ENCODE data around the gene YY1AP1. TPM values are rescaled to one million over a fixed set of nuclear protein-coding genes. Genes with fewer than 3 reads are reported as not detected.

Gene YY1AP1, protein sequence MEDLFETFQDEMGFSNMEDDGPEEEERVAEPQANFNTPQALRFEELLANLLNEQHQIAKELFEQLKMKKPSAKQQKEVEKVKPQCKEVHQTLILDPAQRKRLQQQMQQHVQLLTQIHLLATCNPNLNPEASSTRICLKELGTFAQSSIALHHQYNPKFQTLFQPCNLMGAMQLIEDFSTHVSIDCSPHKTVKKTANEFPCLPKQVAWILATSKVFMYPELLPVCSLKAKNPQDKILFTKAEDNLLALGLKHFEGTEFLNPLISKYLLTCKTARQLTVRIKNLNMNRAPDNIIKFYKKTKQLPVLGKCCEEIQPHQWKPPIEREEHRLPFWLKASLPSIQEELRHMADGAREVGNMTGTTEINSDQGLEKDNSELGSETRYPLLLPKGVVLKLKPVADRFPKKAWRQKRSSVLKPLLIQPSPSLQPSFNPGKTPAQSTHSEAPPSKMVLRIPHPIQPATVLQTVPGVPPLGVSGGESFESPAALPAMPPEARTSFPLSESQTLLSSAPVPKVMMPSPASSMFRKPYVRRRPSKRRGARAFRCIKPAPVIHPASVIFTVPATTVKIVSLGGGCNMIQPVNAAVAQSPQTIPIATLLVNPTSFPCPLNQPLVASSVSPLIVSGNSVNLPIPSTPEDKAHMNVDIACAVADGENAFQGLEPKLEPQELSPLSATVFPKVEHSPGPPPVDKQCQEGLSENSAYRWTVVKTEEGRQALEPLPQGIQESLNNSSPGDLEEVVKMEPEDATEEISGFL
- total RNA-seq (53.9 and 70.8 TPM in 2 replicates), polyA plus RNA-seq (86.4 and 87.6 TPM in 2 replicates), polyA minus RNA-seq (ENCODE audit: low replicate concordance) (42.9 and 69.9 TPM in 2 replicates)
- polyA plus RNA-seq (2012), result 32.3 and 33.2 TPM in 2 replicates

DNA sequence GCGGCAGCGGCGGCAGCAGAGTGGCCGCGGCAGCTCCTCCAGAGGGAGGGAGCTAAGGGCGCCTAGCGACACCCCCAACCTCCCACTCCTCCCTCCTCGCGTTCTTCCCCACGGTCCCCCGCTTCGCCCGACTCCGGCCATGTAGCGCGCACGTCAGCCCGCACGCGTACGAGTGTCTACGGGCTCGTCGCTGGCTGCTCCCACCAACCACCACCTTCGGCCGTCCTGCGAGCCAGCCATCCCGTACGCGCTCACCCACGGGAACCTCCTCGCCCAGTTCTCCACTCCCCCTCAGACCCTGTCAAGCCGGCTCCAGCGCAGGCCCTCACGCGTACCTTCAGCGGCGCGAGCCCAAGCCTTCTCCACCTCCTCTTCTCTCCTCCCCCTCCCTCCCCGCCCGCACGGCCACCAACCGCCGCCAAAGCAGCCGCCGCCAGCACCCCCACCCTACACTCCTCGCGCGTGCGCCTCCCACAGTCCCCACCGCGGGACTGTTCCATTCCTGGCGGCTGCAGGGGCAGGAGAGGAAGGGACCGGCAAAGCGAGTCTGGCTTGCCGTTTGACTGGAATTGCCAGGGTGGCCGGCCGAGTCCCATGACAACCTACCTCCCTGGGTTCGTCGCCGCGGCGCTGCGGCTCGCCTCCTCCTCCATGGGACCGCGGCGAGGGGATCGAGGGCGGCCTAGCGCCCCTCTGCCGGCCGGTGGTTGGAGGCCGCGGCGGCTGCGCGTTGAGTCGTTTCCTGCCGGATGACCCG, at the start of gene YY1AP1:
Gene YY1AP1 (minus strand): TSS at position 451 of the 757 bp plus-strand sequence. CDS start 8,338 bp downstream, outside the sequence.
- Histone ChIP-seq H3K36me3 (ENCODE audit: control insufficient read depth, insufficient read depth, low read length) (no peaks in the 10 kb centered on the region), H3K4me2 (ENCODE audit: extremely low read depth, insufficient read depth, low read length) (peak within 1 kb of the TSS; percentile 59), H2AFZ (ENCODE audit: low read length) (peak within 1 kb of the TSS; percentile 99), H3K4me3 (replicated peaks in 1 of 4; ENCODE audit: control extremely low read depth in 1 of 4, insufficient read depth in 1 of 4, low read depth in 3 of 4, low read length in 4 of 4) (peak within 1 kb of the TSS; percentile 90 to 96 (median 95)), H3K9me3 (ENCODE audit: control insufficient read depth, insufficient read depth, low read depth, low read length) (no peaks in the 10 kb centered on the region), H4K20me1 (ENCODE audit: control insufficient read depth, extremely low read depth, insufficient read depth, low read length) (no peaks in the 10 kb centered on the region), H3K27me3 (ENCODE audit: control insufficient read depth, insufficient read depth, low read length) (no peaks in the 10 kb centered on the region), H3K4me1 (ENCODE audit: control insufficient read depth, extremely low read depth, insufficient read depth, low read length) (peaks cover 2% of the 10 kb centered on the region), H3K9ac (ENCODE audit: insufficient read depth, low read length) (peak within 1 kb of the TSS; percentile 100), H3K79me2 (ENCODE audit: control insufficient read depth, insufficient read depth, low read length) (peaks cover 88% of the 10 kb centered on the region), H3K27ac (ENCODE audit: insufficient read depth, low read length) (peak within 1 kb of the TSS; percentile 100)
- DNase-seq (ENCODE audit: low read depth in 2 of 2), result peak; percentile 88
- no peak for TF ChIP-seq EZH2 (IDR thresholded peaks at IDR 0.05; ENCODE audit: low read length, missing control alignments)
- TF ChIP-seq, protein P1, sequence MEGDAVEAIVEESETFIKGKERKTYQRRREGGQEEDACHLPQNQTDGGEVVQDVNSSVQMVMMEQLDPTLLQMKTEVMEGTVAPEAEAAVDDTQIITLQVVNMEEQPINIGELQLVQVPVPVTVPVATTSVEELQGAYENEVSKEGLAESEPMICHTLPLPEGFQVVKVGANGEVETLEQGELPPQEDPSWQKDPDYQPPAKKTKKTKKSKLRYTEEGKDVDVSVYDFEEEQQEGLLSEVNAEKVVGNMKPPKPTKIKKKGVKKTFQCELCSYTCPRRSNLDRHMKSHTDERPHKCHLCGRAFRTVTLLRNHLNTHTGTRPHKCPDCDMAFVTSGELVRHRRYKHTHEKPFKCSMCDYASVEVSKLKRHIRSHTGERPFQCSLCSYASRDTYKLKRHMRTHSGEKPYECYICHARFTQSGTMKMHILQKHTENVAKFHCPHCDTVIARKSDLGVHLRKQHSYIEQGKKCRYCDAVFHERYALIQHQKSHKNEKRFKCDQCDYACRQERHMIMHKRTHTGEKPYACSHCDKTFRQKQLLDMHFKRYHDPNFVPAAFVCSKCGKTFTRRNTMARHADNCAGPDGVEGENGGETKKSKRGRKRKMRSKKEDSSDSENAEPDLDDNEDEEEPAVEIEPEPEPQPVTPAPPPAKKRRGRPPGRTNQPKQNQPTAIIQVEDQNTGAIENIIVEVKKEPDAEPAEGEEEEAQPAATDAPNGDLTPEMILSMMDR (conservative IDR thresholded peaks at IDR 0.05 in 1 of 2, IDR thresholded peaks at IDR 0.05 in 1 of 2; ENCODE audit: low read depth in 1 of 2, low read length in 2 of 2), result no peak

DNA sequence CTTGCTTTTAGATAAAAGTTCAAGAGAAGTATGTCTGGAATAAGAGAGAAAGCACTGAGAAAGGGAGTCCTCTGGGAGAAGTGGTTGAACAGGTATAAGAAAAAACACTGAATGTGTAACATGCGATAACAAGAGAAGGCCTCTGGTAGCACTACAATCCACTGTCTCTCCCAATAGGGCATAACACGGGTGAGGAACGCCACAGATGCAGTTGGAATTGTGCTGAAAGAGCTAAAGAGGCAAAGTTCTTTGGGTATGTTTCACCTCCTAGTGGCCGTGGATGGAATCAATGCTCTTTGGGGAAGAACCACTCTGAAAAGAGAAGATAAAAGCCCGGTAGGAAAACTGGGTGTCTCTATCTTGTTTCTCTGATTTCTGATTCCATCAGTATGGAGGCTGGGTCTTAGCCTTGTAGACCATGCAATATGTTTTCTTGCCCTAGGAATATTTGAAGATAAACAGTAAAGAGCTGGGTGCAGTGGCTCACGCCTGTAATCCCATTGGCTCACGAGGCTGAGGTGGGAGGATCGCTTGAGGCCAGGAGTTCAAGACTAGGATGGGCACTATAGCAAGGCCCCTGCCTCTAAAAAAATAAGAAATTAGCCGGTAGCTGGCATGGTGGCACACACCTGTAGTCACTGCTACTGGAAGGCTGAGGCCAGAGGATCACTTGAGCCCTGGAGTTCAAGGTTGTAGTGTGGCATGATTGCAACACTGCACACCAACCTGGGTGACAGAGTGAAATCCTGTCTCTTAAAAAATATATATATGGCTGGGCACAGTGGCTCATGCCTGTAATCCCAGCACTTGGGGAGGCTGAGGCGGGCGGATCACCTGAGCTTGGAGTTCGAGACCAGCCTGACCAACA, 40.7 kb upstream of the YY1AP1 start:
- peaks cover 3% of the 10 kb centered on the region for H3K36me3 ChIP-seq (ENCODE audit: control insufficient read depth, insufficient read depth, low read length)
- no peak overlapping the region for H2AFZ ChIP-seq (ENCODE audit: low read length)
- no peak overlapping the region for H3K4me3 ChIP-seq (replicated peaks in 1 of 4; ENCODE audit: control extremely low read depth in 1 of 4, insufficient read depth in 1 of 4, low read depth in 3 of 4, low read length in 4 of 4)
- no peaks in the 10 kb centered on the region for H3K79me2 ChIP-seq (ENCODE audit: control insufficient read depth, insufficient read depth, low read length)
- no peak overlapping the region for H3K27ac ChIP-seq (ENCODE audit: insufficient read depth, low read length)
- H3K4me2 ChIP-seq (ENCODE audit: extremely low read depth, insufficient read depth, low read length), result no peak overlapping the region
- H4K20me1 ChIP-seq (ENCODE audit: control insufficient read depth, extremely low read depth, insufficient read depth, low read length), result no peaks in the 10 kb centered on the region
- TF ChIP-seq, protein P1 (conservative IDR thresholded peaks at IDR 0.05 in 1 of 2, IDR thresholded peaks at IDR 0.05 in 1 of 2; ENCODE audit: low read depth in 1 of 2, low read length in 2 of 2), result peak; percentile 70 to 73
- TF ChIP-seq EZH2 (IDR thresholded peaks at IDR 0.05; ENCODE audit: low read length, missing control alignments), result no peak
- no peak overlapping the region for H3K9ac ChIP-seq (ENCODE audit: insufficient read depth, low read length)
- no peaks in the 10 kb centered on the region for H3K4me1 ChIP-seq (ENCODE audit: control insufficient read depth, extremely low read depth, insufficient read depth, low read length)
- peak; percentile 58 to 71 for DNase-seq (ENCODE audit: low read depth in 2 of 2)
- no peaks in the 10 kb centered on the region for H3K9me3 ChIP-seq (ENCODE audit: control insufficient read depth, insufficient read depth, low read depth, low read length)
- H3K27me3 ChIP-seq (ENCODE audit: control insufficient read depth, insufficient read depth, low read length), result no peaks in the 10 kb centered on the region

Data from fibroblast of lung (primary cell).